ENCODE results near the gene LCP2. TPM values are rescaled to one million over a fixed set of nuclear protein-coding genes. Genes with fewer than 3 reads are reported as not detected.

LCP2 gene
- total and polyA plus RNA-seq, 2 experiments from 2014 or later, result 0.80 TPM; not detected in 1

DNA sequence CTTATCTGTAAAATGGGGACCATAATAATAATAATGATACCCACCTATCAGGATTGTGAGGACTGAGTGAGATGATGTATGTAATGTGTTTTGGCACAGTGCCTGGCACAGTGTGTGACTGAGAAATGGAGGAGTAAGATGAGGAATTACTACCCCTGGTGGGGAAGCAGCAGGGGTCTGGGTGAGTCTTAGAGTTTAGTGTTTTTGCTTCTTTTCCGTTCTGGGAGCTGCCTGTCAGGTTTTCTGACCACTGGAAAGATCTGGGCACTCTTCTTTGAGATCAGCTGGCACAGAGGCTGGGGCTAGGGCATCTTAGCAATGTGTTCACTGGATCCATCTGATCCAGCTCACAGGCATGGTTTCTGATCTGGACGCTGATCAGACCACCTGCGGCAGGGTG lies 8.5 kb downstream of the LCP2 start:
- no peak for DNase-seq (ENCODE audit: low spot score)
- H3K79me2 ChIP-seq, result no peaks in the 10 kb centered on the region
- no peak overlapping the region for H3K4me2 ChIP-seq
- no peak overlapping the region for H3K27ac ChIP-seq
- 85% methylated on average over 3 of the region's 3 CpGs for WGBS (ENCODE audit: low lambda C conversion rate, missing lambda C conversion rate)
- peaks cover 4% of the 10 kb centered on the region for H3K27me3 ChIP-seq
- no peaks in the 10 kb centered on the region for H3K36me3 ChIP-seq (replicated peaks; ENCODE audit: insufficient read depth, low read depth)
- no peaks in the 10 kb centered on the region for H4K20me1 ChIP-seq (ENCODE audit: insufficient read depth, poor library complexity, severe bottlenecking)
- no peaks in the 10 kb centered on the region for H3K4me1 ChIP-seq (ENCODE audit: insufficient read depth)
- TF ChIP-seq EZH2 (IDR thresholded peaks at IDR 0.05; ENCODE audit: borderline replicate concordance) (no peak), EZH2phosphoT487 (IDR thresholded peaks at IDR 0.05; ENCODE audit: low read depth, severe bottlenecking, unreplicated experiment) (no peak)
- TF ChIP-seq, protein P1, sequence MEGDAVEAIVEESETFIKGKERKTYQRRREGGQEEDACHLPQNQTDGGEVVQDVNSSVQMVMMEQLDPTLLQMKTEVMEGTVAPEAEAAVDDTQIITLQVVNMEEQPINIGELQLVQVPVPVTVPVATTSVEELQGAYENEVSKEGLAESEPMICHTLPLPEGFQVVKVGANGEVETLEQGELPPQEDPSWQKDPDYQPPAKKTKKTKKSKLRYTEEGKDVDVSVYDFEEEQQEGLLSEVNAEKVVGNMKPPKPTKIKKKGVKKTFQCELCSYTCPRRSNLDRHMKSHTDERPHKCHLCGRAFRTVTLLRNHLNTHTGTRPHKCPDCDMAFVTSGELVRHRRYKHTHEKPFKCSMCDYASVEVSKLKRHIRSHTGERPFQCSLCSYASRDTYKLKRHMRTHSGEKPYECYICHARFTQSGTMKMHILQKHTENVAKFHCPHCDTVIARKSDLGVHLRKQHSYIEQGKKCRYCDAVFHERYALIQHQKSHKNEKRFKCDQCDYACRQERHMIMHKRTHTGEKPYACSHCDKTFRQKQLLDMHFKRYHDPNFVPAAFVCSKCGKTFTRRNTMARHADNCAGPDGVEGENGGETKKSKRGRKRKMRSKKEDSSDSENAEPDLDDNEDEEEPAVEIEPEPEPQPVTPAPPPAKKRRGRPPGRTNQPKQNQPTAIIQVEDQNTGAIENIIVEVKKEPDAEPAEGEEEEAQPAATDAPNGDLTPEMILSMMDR (IDR thresholded peaks at IDR 0.05; ENCODE audit: poor library complexity), result no peak
- no peak overlapping the region for H2AFZ ChIP-seq
- no peak overlapping the region for H3K4me3 ChIP-seq
- H3K9me3 ChIP-seq (ENCODE audit: low read depth), result no peaks in the 10 kb centered on the region
- no peaks in the 10 kb centered on the region for H3K9me2 ChIP-seq (replicated peaks; ENCODE audit: insufficient read depth)

DNA sequence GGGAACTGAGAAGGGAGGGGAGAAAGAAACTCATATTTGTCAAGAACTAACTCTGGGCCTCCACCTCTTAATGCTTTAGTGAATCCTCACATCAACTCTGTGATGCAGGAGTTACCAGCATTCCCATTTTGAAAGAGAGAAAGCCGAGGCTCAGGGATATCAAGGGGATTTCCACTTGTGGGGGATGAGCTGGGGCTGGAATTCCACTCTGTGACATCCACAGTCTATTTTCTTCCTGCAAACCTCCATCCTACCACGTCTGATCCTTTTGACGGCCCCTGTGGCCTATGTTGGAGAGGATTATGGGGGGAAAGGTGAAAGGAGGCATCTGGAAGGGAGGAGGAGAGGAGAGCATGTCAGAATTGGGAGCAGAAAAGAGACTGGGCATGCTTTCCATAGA lies 9.0 kb downstream of the LCP2 start:
- Histone ChIP-seq H3K79me2 (no peaks in the 10 kb centered on the region), H3K4me1 (ENCODE audit: insufficient read depth) (no peaks in the 10 kb centered on the region)

DNA sequence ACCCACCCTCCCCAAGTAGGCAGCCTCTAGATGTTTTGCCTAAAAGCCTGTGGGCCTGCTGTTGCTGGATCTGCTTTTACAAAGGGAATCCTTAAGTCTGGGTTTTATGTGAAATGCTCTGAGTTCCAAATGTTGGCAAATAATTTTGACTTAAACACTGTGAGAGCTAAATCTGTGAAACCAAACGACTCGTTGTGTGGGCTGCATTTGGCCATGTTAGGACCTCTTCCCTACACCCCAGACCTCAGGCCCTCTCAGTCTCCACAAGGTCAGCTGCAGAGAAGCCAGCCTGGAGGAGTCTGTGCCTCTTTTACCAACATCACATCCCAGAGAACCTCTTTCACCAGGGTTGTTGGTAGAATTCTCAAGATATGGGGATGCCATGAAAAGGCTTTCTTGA lies 9.4 kb downstream of the LCP2 start:
- no peaks in the 10 kb centered on the region for H3K4me1 ChIP-seq (ENCODE audit: insufficient read depth)
- H3K79me2 ChIP-seq, result no peaks in the 10 kb centered on the region
- no peak overlapping the region for H2AFZ ChIP-seq
- TF ChIP-seq EZH2phosphoT487 (IDR thresholded peaks at IDR 0.05; ENCODE audit: low read depth, severe bottlenecking, unreplicated experiment) (no peak), EZH2 (IDR thresholded peaks at IDR 0.05; ENCODE audit: borderline replicate concordance) (no peak)
- TF ChIP-seq, protein P1 (IDR thresholded peaks at IDR 0.05; ENCODE audit: poor library complexity), result no peak
- 87% methylated on average over 2 of the region's 2 CpGs for WGBS (ENCODE audit: low lambda C conversion rate, missing lambda C conversion rate)
- H3K4me3 ChIP-seq, result no peak overlapping the region
- no peaks in the 10 kb centered on the region for H3K9me3 ChIP-seq (ENCODE audit: low read depth)
- no peaks in the 10 kb centered on the region for H4K20me1 ChIP-seq (ENCODE audit: insufficient read depth, poor library complexity, severe bottlenecking)
- H3K27me3 ChIP-seq, result peaks cover 4% of the 10 kb centered on the region
- H3K9me2 ChIP-seq (replicated peaks; ENCODE audit: insufficient read depth), result no peaks in the 10 kb centered on the region
- no peak overlapping the region for H3K27ac ChIP-seq
- no peaks in the 10 kb centered on the region for H3K36me3 ChIP-seq (replicated peaks; ENCODE audit: insufficient read depth, low read depth)
- no peak overlapping the region for H3K4me2 ChIP-seq
- DNase-seq (ENCODE audit: low spot score), result no peak

More for the DNA sequence above, 9.0 kb downstream of the LCP2 start:
- no peaks in the 10 kb centered on the region for H3K9me3 ChIP-seq (ENCODE audit: low read depth)
- H3K4me2 ChIP-seq, result no peak overlapping the region
- H3K27ac ChIP-seq, result no peak overlapping the region
- H3K27me3 ChIP-seq, result peaks cover 4% of the 10 kb centered on the region
- no peaks in the 10 kb centered on the region for H3K36me3 ChIP-seq (replicated peaks; ENCODE audit: insufficient read depth, low read depth)
- no peaks in the 10 kb centered on the region for H4K20me1 ChIP-seq (ENCODE audit: insufficient read depth, poor library complexity, severe bottlenecking)
- no peak overlapping the region for H3K4me3 ChIP-seq
- H2AFZ ChIP-seq, result no peak overlapping the region
- DNase-seq (ENCODE audit: low spot score), result no peak
- 77% methylated on average over 3 of the region's 3 CpGs for WGBS (ENCODE audit: low lambda C conversion rate, missing lambda C conversion rate)
- H3K9me2 ChIP-seq (replicated peaks; ENCODE audit: insufficient read depth), result no peaks in the 10 kb centered on the region
- TF ChIP-seq EZH2 (IDR thresholded peaks at IDR 0.05; ENCODE audit: borderline replicate concordance) (no peak), EZH2phosphoT487 (IDR thresholded peaks at IDR 0.05; ENCODE audit: low read depth, severe bottlenecking, unreplicated experiment) (no peak)
- TF ChIP-seq, protein P1 (IDR thresholded peaks at IDR 0.05; ENCODE audit: poor library complexity), result no peak

DNA sequence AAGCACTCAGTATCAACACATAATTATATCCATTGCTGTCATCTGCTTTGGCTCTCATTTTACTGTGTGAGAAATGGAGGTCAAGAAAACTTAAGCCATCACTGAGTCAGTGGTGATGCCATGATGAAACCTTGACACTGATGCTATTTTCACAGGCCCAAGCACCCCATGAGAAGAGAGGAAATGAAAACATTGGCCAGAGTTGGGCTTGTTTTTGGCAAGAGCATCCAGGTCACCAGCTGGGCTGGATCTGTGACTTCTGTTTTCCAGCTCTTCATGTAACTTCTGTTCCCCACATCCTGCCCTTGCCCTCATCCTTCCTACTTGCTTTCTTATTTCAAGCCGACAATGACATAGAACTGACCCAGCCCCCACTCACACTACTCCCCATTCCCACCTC lies 10.0 kb downstream of the LCP2 start:
- H3K27me3 ChIP-seq, result peaks cover 4% of the 10 kb centered on the region
- H3K4me1 ChIP-seq (ENCODE audit: insufficient read depth), result no peaks in the 10 kb centered on the region
- H3K4me3 ChIP-seq, result no peak overlapping the region
- H4K20me1 ChIP-seq (ENCODE audit: insufficient read depth, poor library complexity, severe bottlenecking), result no peaks in the 10 kb centered on the region
- H3K27ac ChIP-seq, result no peak overlapping the region
- no peak overlapping the region for H3K4me2 ChIP-seq
- 91% methylated on average over 1 of the region's 1 CpG for WGBS (ENCODE audit: low lambda C conversion rate, missing lambda C conversion rate)
- no peak overlapping the region for H2AFZ ChIP-seq
- H3K79me2 ChIP-seq, result no peaks in the 10 kb centered on the region
- no peaks in the 10 kb centered on the region for H3K9me3 ChIP-seq (ENCODE audit: low read depth)
- no peaks in the 10 kb centered on the region for H3K9me2 ChIP-seq (replicated peaks; ENCODE audit: insufficient read depth)
- no peak for DNase-seq (ENCODE audit: low spot score)
- no peaks in the 10 kb centered on the region for H3K36me3 ChIP-seq (replicated peaks; ENCODE audit: insufficient read depth, low read depth)
- TF ChIP-seq EZH2 (IDR thresholded peaks at IDR 0.05; ENCODE audit: borderline replicate concordance) (no peak), EZH2phosphoT487 (IDR thresholded peaks at IDR 0.05; ENCODE audit: low read depth, severe bottlenecking, unreplicated experiment) (no peak)
- TF ChIP-seq, protein P1 (IDR thresholded peaks at IDR 0.05; ENCODE audit: poor library complexity), result no peak

Data from hepatocyte (in vitro differentiated cells).